Glomerular endothelial cell (primary cell): ENCODE results near the gene KRTAP10-3. TPM values are rescaled to one million over a fixed set of nuclear protein-coding genes. Genes with fewer than 3 reads are reported as not detected.

Experiments
- DNase-seq: peaks from one replicate; pipeline ENCODE4 v3.0.0-alpha.2; 2011; ENCODE audit warnings: low read depth, low spot score; ENCODE audit errors: extremely low read depth
- total RNA-seq: library from RNA; depleted of rRNA; stranded (reverse); fragments of >200 nt; gene quantifications from 2 replicates; pipeline ENCODE4 v1.2.3, GENCODE V29; 2015

The KRTAP10-3 gene
- total RNA-seq, 1 donor from 2014 or later, result not detected

DNA sequence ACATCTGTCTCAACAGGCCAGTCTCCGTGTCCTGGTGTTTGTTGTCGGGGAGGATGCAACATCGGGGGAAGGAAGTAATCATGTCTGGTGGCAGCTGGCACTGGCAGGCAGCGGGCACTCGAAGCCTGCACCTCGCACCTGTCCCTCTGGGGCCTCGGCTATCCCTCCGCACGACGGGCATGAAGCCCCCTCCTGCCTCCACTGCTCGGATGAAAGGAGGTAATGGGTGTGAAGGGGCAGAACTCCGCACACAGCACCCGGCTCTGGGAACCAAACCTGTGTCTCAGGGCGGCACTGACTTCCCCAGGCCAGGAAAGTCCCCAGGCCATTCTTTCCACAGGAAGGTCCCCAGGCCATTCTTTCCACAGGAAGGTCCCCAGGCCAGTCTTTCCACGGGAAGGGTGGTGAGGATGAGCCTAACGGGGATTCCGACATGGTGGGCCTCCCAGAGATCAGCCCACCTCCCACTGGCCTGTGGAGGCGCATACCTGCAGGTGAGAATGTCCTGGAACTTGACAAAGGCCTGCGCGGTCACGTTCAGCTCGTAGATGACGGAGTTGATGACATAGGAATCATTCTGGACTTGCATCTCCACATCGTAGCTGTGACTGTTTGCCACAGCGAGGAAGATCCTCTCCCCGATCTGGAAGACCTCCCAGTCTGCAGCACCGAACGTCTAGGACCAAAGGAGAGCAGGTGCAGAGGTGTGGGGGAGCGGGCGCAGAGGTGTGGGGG, 49.7 kb downstream of the KRTAP10-3 start:
- no peak for DNase-seq

DNA sequence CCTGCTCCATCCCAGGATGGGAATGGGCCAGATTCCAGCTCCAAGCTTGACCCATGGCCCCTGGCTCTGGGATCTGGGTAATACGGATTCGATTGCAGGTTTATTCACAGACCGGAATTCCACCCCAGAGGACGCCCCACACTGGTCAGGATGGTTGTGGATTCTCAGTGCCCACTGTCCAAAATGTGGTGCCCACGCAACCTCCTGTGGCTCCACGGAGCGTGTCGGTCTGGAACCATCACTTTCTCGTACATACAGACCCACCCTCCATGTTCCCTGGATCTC, 50.2 kb downstream of the KRTAP10-3 start:
- DNase-seq, result no peak

Other genes starting within 250 kb of the KRTAP10-3 start
- gene CFAP410, start 219.4 kb downstream of the KRTAP10-3 start, total RNA-seq, result 14.8 and 19.3 TPM in 2 replicates
- gene TRPM2, start 205.2 kb downstream of the KRTAP10-3 start, total RNA-seq, result 3.4 and 5.7 TPM in 2 replicates
- 9.8 and 10.4 TPM in 2 replicates for gene LRRC3, start 103.3 kb downstream of the KRTAP10-3 start, total RNA-seq
- gene KRTAP10-1, start 18.6 kb downstream of the KRTAP10-3 start, total RNA-seq, result not detected in 2 replicates
- gene KRTAP10-2, start 7.3 kb downstream of the KRTAP10-3 start, total RNA-seq, result not detected in 2 replicates
- gene KRTAP10-4, start 14.9 kb upstream of the KRTAP10-3 start, total RNA-seq, result not detected in 2 replicates
- not detected in 2 replicates for gene KRTAP10-5, start 21.8 kb upstream of the KRTAP10-3 start, total RNA-seq
- not detected in 2 replicates for gene KRTAP10-6, start 33.7 kb upstream of the KRTAP10-3 start, total RNA-seq
- gene KRTAP10-7, start 41.8 kb upstream of the KRTAP10-3 start, total RNA-seq, result not detected in 2 replicates
- not detected in 2 replicates for gene KRTAP10-8, start 53.3 kb upstream of the KRTAP10-3 start, total RNA-seq
- not detected in 2 replicates for gene KRTAP10-9, start 68.3 kb upstream of the KRTAP10-3 start, total RNA-seq
- not detected in 2 replicates for gene KRTAP10-10, start 78.6 kb upstream of the KRTAP10-3 start, total RNA-seq
- gene KRTAP10-11, start 87.6 kb upstream of the KRTAP10-3 start, total RNA-seq, result not detected in 2 replicates
- not detected in 2 replicates for gene KRTAP12-4, start 95.9 kb upstream of the KRTAP10-3 start, total RNA-seq
- not detected in 2 replicates for gene KRTAP12-3, start 99.1 kb upstream of the KRTAP10-3 start, total RNA-seq
- not detected in 2 replicates for gene KRTAP12-2, start 108.1 kb upstream of the KRTAP10-3 start, total RNA-seq
- not detected in 2 replicates for gene KRTAP12-1, start 123.4 kb upstream of the KRTAP10-3 start, total RNA-seq
- gene KRTAP10-12, start 138.4 kb upstream of the KRTAP10-3 start, total RNA-seq, result not detected in 2 replicates
- gene TSPEAR, start 152.8 kb upstream of the KRTAP10-3 start, total RNA-seq, result 0.12 TPM in 1 of 2 replicates, not detected in the other
- 42.6 and 74.9 TPM in 2 replicates for gene UBE2G2, start 243.0 kb upstream of the KRTAP10-3 start, total RNA-seq